Transverse colon (tissue), 4 donors: ENCODE data around the gene CDPF1.

Experiments used
- EP300 ChIP-seq: sonication (generic); formaldehyde crosslinking; IDR thresholded peaks from one replicate; pipeline ENCODE4 v1.6.1; 2017; ENCODE audit warnings: antibody characterized with exemption, low read depth
- POLR2A ChIP-seq: fragments of 450-650 bp; IDR thresholded peaks from one replicate; pipeline ENCODE4 v1.6.1; 2016; ENCODE audit warnings: antibody characterized with exemption, mild to moderate bottlenecking, moderate library complexity
- POLR2AphosphoS5 ChIP-seq, 3 donors: sonication (generic); formaldehyde crosslinking; IDR thresholded peaks; one replicate each; pipeline ENCODE4 v1.6.1; 2016; ENCODE audit warnings: antibody characterized with exemption in 3 of 3
- TF ChIP-seq, protein P1 (sequence below), 5 experiments: fragments of 200-600 bp in 3 of 5; fragments of 450-650 bp in 2 of 5; sonication (generic) in 3 of 5; IDR thresholded peaks; 1 replicate in 2 of 5; 2 replicates in 3 of 5; pipeline ENCODE4 v1.5.1; 2016 to 2017; ENCODE audit warnings: antibody characterized with exemption in 5 of 5, inconsistent platforms in 3 of 5, mild to moderate bottlenecking in 2 of 5, moderate library complexity in 1 of 5

DNA sequence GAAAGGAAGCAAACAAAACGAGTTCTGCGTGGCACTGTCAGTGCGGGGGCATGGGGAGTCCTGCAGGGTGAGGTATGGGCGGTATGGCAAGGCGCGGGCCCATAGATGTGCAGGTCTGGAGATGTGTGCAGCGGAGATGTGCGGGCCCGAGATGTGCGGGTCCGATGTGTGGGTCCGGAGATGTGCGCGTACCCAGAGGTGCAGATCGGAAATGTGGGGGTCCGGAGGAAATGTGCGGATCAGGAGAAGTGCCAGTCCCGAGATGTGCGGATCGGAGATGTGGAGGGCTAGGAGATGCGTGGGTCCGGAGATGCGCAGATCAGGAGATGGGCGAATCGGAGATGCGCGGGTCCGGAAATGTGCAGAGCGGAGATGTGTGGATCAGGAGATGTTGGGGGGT, 35.9 kb downstream of the CDPF1 start:
- TF ChIP-seq POLR2A (no peak), EP300 (no peak), POLR2AphosphoS5 (IDR thresholded peaks at IDR 0.05) (no peak)
- TF ChIP-seq, protein P1, sequence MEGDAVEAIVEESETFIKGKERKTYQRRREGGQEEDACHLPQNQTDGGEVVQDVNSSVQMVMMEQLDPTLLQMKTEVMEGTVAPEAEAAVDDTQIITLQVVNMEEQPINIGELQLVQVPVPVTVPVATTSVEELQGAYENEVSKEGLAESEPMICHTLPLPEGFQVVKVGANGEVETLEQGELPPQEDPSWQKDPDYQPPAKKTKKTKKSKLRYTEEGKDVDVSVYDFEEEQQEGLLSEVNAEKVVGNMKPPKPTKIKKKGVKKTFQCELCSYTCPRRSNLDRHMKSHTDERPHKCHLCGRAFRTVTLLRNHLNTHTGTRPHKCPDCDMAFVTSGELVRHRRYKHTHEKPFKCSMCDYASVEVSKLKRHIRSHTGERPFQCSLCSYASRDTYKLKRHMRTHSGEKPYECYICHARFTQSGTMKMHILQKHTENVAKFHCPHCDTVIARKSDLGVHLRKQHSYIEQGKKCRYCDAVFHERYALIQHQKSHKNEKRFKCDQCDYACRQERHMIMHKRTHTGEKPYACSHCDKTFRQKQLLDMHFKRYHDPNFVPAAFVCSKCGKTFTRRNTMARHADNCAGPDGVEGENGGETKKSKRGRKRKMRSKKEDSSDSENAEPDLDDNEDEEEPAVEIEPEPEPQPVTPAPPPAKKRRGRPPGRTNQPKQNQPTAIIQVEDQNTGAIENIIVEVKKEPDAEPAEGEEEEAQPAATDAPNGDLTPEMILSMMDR (IDR thresholded peaks at IDR 0.05): no peak
